ENCODE results near the gene UBE2QL1. TPM values are rescaled to one million over a fixed set of nuclear protein-coding genes. Genes with fewer than 3 reads are reported as not detected.

Gene UBE2QL1
- total RNA-seq, 1 donor from 2014 or later = 5.6 TPM

DNA sequence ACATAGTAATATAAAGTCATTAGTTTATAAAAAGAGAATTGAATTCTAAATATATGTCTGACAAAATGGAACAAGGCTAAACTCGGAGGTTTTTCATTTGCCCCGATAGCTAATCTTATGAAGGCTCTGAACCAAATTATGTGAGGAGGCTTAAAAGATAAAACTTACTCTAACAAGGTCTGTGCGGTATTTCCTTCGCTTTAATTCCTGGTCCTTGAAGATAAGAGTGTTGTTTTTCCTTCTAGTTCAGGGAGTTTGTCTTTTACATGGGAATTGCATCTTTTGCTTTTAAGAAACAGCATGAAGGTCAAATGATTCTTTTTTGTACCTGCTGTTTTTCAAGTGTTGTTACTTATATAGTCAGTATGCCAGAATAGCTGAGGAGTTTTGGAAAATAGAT is 68.2 kb downstream of the UBE2QL1 start:
- H3K27me3 Mint-ChIP-seq = peaks cover 11% of the 10 kb centered on the region
- DNase-seq (ENCODE audit: extremely low spot score, unreplicated experiment) = no peak
- H3K4me1 Mint-ChIP-seq (ENCODE audit: unreplicated experiment) = peaks cover 6% of the 10 kb centered on the region
- H3K9me3 Mint-ChIP-seq = no peaks in the 10 kb centered on the region
- H3K36me3 Mint-ChIP-seq = no peaks in the 10 kb centered on the region
- TF ChIP-seq, protein P1, sequence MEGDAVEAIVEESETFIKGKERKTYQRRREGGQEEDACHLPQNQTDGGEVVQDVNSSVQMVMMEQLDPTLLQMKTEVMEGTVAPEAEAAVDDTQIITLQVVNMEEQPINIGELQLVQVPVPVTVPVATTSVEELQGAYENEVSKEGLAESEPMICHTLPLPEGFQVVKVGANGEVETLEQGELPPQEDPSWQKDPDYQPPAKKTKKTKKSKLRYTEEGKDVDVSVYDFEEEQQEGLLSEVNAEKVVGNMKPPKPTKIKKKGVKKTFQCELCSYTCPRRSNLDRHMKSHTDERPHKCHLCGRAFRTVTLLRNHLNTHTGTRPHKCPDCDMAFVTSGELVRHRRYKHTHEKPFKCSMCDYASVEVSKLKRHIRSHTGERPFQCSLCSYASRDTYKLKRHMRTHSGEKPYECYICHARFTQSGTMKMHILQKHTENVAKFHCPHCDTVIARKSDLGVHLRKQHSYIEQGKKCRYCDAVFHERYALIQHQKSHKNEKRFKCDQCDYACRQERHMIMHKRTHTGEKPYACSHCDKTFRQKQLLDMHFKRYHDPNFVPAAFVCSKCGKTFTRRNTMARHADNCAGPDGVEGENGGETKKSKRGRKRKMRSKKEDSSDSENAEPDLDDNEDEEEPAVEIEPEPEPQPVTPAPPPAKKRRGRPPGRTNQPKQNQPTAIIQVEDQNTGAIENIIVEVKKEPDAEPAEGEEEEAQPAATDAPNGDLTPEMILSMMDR (conservative IDR thresholded peaks at IDR 0.05) = no peak
- H3K4me3 Mint-ChIP-seq = no peak overlapping the region
- H3K27ac Mint-ChIP-seq = no peak overlapping the region

DNA sequence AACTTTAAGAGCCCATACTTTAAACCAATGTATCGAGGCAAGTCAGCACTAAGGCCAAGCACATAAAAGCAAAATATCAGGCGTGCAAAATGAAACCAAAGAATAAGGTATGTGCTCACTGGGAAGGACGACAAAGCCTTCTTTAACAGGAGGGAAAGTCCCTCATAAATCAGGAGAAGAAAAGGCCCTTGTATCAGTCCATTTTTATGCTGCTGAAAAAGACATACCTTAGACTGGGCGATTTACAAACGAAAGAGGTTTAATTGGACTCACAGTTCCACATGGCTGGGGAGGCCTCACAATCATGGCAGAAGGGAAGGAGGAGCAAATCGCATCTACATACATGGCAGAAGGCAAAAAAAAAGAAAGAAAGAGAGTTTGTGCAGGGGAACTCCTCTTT is 68.9 kb downstream of the UBE2QL1 start:
- H3K27ac Mint-ChIP-seq = peak overlapping the region; percentile 13

DNA sequence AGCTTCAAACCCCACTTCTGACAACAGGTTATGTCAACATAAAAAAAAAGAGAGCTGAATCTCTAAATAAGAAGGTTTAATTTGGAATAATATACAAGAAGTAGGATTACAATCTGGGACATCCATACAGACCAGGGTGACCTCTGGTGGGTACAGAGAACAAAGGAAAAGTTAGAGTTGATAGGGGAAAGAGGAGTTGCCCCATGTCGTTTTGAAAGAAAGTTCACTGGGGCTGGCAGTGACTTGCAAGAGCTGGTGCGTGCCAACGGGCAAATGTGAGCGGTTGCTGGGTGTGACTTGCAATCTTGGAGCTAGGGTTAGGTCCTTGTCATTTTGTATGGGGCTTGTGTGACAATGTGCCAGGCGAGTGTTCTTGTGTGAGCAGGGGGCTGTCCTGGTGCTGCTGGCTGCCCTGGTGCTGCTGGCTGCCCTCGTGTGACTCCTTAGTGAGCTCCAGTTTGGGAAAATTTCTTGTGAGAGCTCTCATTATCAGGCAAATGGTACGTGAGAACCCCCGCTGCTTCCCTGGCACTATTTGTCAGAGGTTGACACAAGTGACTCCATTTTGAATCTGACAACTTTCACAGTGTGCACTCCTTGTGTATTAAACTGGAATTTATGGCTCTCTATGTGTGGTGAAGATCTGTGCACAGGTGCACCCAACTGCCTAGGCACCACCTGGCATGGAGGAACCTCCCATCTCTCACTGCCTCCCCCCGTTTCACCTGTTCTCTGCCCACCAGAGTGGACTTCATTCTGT is 69.8 kb downstream of the UBE2QL1 start:
- H3K27me3 Mint-ChIP-seq = peaks cover 15% of the 10 kb centered on the region
- TF ChIP-seq, protein P1 (conservative IDR thresholded peaks at IDR 0.05) = no peak
- H3K27ac Mint-ChIP-seq = no peak overlapping the region
- peaks cover 8% of the 10 kb centered on the region for H3K4me1 Mint-ChIP-seq (ENCODE audit: unreplicated experiment)
- no peaks in the 10 kb centered on the region for H3K36me3 Mint-ChIP-seq
- no peak overlapping the region for H3K4me3 Mint-ChIP-seq
- H3K9me3 Mint-ChIP-seq = no peaks in the 10 kb centered on the region
- DNase-seq (ENCODE audit: extremely low spot score, unreplicated experiment) = no peak

More for the DNA sequence above, 68.9 kb downstream of the UBE2QL1 start:
- Mint-ChIP-seq H3K9me3 (no peaks in the 10 kb centered on the region), H3K36me3 (no peaks in the 10 kb centered on the region), H3K27me3 (peaks cover 15% of the 10 kb centered on the region), H3K4me3 (no peak overlapping the region), H3K4me1 (ENCODE audit: unreplicated experiment) (peaks cover 8% of the 10 kb centered on the region)
- DNase-seq (ENCODE audit: extremely low spot score, unreplicated experiment) = no peak
- TF ChIP-seq, protein P1 (conservative IDR thresholded peaks at IDR 0.05) = no peak

DNA sequence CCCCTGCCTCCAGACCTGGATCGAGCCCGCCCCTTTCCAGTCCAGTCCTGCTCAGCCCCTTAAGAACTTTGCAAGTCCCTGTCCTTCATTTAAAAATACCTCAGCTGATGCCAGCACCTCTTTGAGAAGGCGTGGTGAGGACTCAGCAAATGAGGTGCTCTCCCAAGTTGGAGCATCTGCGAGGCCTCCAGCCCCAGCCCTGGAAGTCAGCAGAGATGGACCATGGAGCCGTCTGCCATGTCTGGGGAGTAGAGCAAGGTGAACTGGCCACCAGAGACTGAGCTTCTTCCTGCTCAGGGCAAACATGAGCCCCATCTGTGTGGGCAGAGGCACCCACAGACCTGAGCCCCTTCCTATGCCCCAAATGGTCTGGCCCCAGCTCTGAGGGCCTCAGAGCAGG is 71.5 kb downstream of the UBE2QL1 start:
- Mint-ChIP-seq H3K27ac (no peak overlapping the region), H3K9me3 (no peaks in the 10 kb centered on the region), H3K4me3 (no peak overlapping the region), H3K4me1 (ENCODE audit: unreplicated experiment) (peaks cover 8% of the 10 kb centered on the region), H3K27me3 (peaks cover 18% of the 10 kb centered on the region), H3K36me3 (no peaks in the 10 kb centered on the region)
- no peak for DNase-seq (ENCODE audit: extremely low spot score, unreplicated experiment)
- TF ChIP-seq, protein P1 (conservative IDR thresholded peaks at IDR 0.05) = no peak

DNA sequence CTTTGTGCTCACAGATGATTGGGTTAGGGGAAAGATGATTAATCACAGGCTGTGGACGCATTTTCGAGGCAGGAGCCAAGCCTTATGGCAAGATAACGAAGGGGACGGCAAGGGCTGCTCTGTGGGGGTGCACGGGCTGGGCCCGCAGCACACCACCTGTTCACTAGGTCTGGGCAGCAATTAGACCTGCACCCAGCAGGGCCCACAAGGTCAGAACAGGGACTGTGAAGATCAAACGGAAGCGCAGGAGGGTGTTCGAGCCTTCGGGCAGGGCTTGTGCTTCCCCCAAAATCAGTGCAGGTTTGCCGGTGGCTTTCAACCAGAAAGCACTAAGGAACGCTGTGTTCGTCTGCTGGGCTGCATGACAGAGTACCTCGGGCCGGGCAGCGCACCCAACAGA is 73.7 kb downstream of the UBE2QL1 start:
- Mint-ChIP-seq H3K27me3 (peaks cover 18% of the 10 kb centered on the region), H3K4me1 (ENCODE audit: unreplicated experiment) (peaks cover 4% of the 10 kb centered on the region), H3K27ac (no peak overlapping the region), H3K9me3 (no peaks in the 10 kb centered on the region), H3K36me3 (no peaks in the 10 kb centered on the region), H3K4me3 (no peak overlapping the region)
- no peak for DNase-seq (ENCODE audit: extremely low spot score, unreplicated experiment)
- TF ChIP-seq, protein P1 (conservative IDR thresholded peaks at IDR 0.05) = no peak

Data from type B pancreatic cell (in vitro differentiated cells).